HG03139 (cell line): ENCODE data around the gene ESR1.
"Not testable (repeated sequence)": the region's sequence is repeated elsewhere in the genome, so short reads cannot be mapped to it uniquely, and the experiment has no call there.

Source experiments
- ATAC-seq: cut with Tn5 transposase; IDR thresholded peaks from one replicate; pipeline ENCODE4 v1.9.1; 2021; ENCODE audit not compliant: unreplicated experiment

Gene ESR1

GRCh38 chr6:151811081-151811480 is 3.6 kb downstream of the ESR1 start:
- no peak for ATAC-seq

- no peak for ATAC-seq
Observed at GRCh38 chr6:151813858-151814257, 6.4 kb downstream of the ESR1 start.

- no peak for ATAC-seq
Observed at GRCh38 chr6:151814614-151815013, 7.1 kb downstream of the ESR1 start.

GRCh38 chr6:151822252-151823111 is 15.0 kb downstream of the ESR1 start:
- peak; percentile 90 for ATAC-seq

- ATAC-seq: no peak
Observed at GRCh38 chr6:151826517-151827142, 19.1 kb downstream of the ESR1 start.

GRCh38 chr6:151832710-151833109 is 25.2 kb downstream of the ESR1 start:
- no peak for ATAC-seq

- ATAC-seq: no peak
Observed at GRCh38 chr6:151835396-151835795, 27.9 kb downstream of the ESR1 start.

- no peak for ATAC-seq
Observed at GRCh38 chr6:151837223-151837622, 29.7 kb downstream of the ESR1 start.

- no peak for ATAC-seq
Observed at GRCh38 chr6:151842816-151843215, 35.3 kb downstream of the ESR1 start.

- ATAC-seq: no peak
Observed at GRCh38 chr6:151847064-151847463, 39.6 kb downstream of the ESR1 start.

- ATAC-seq: no peak
Observed at GRCh38 chr6:151850479-151851003, 43.1 kb downstream of the ESR1 start.

- no peak for ATAC-seq
Observed at GRCh38 chr6:151858294-151858693, 50.8 kb downstream of the ESR1 start.

GRCh38 chr6:151862461-151862860 is 55.0 kb downstream of the ESR1 start:
- ATAC-seq: no peak

GRCh38 chr6:151867361-151867869 is 59.9 kb downstream of the ESR1 start:
- not testable (repeated sequence) for ATAC-seq

GRCh38 chr6:151869345-151869744 is 61.9 kb downstream of the ESR1 start:
- ATAC-seq: no peak

GRCh38 chr6:151869787-151870186 is 62.3 kb downstream of the ESR1 start:
- no peak for ATAC-seq

GRCh38 chr6:151870375-151870774 is 62.9 kb downstream of the ESR1 start:
- ATAC-seq: no peak

- no peak for ATAC-seq
Observed at GRCh38 chr6:151875524-151875923, 68.0 kb downstream of the ESR1 start.

- no peak for ATAC-seq
Observed at GRCh38 chr6:151876122-151876521, 68.6 kb downstream of the ESR1 start.

GRCh38 chr6:151877458-151877857 is 70.0 kb downstream of the ESR1 start:
- ATAC-seq: no peak

- ATAC-seq: no peak
Observed at GRCh38 chr6:151881231-151881630, 73.7 kb downstream of the ESR1 start.

GRCh38 chr6:151882206-151882605 is 74.7 kb downstream of the ESR1 start:
- ATAC-seq: no peak
